H1 (cell line): ENCODE measurements around the gene CACNA1E.

Experiments used
- CHD1 ChIP-seq: IDR thresholded peaks from 2 replicates; pipeline ENCODE4 v1.6.1; 2012; ENCODE audit warnings: low read depth, low read length, improper control_type of control experiment
- CTCF ChIP-seq, 3 experiments: IDR thresholded peaks; 1 replicate in 2 of 3; 2 replicates in 1 of 3; pipeline versions ENCODE4 v1.5.1 to v1.6.1; 2011; ENCODE audit warnings: low read length in 3 of 3, mild to moderate bottlenecking in 3 of 3, inconsistent platforms in 2 of 3, low read depth in 1 of 3, moderate library complexity in 1 of 3; ENCODE audit not compliant: insufficient read depth in 1 of 3; ENCODE audit errors: control extremely low read depth in 1 of 3
- E2F6 ChIP-seq: IDR thresholded peaks from 2 replicates; pipeline ENCODE4 v1.6.1; 2012; ENCODE audit warnings: inconsistent platforms
- EP300 ChIP-seq, 2 experiments: IDR thresholded peaks; 1 replicate in 1 of 2; 2 replicates in 1 of 2; pipeline ENCODE4 v1.6.1; 2011 to 2012; ENCODE audit warnings: low read depth in 2 of 2, low read length in 2 of 2, mild to moderate bottlenecking in 2 of 2, borderline replicate concordance in 1 of 2, inconsistent platforms in 1 of 2, moderate library complexity in 1 of 2
- FOSL1 ChIP-seq: IDR thresholded peaks from 2 replicates; pipeline ENCODE4 v1.6.1; 2011; ENCODE audit warnings: mild to moderate bottlenecking, low read depth, low read length, moderate library complexity; ENCODE audit not compliant: insufficient read depth
- GTF2F1 ChIP-seq: IDR thresholded peaks from 2 replicates; pipeline ENCODE4 v1.6.1; 2012; ENCODE audit warnings: low read depth, low read length, improper control_type of control experiment, borderline replicate concordance
- HDAC2 ChIP-seq, 2 experiments: fragments of 300-600 bp in 1 of 2; sonication (generic) in 1 of 2; IDR thresholded peaks; 2 replicates each; pipeline ENCODE4 v1.6.1; 2011 to 2012; ENCODE audit warnings: low read depth in 2 of 2, low read length in 2 of 2, mild to moderate bottlenecking in 2 of 2, moderate library complexity in 2 of 2, borderline replicate concordance in 1 of 2, inconsistent platforms in 1 of 2
- MAX ChIP-seq: IDR thresholded peaks from 2 replicates; pipeline ENCODE4 v1.6.1; 2012; ENCODE audit warnings: inconsistent platforms
- POLR2A ChIP-seq, 2 experiments: IDR thresholded peaks; 1 replicate in 1 of 2; 2 replicates in 1 of 2; pipeline ENCODE4 v1.6.1; 2011; ENCODE audit warnings: low read depth in 2 of 2, low read length in 2 of 2, mild to moderate bottlenecking in 2 of 2; ENCODE audit errors: control extremely low read depth in 1 of 2
- RAD21 ChIP-seq, 2 experiments: IDR thresholded peaks in 1 of 2; conservative IDR thresholded peaks in 1 of 2; 2 replicates each; pipeline ENCODE4 v1.6.1; 2011; ENCODE audit warnings: low read depth in 2 of 2, low read length in 2 of 2, improper control_type of control experiment in 1 of 2, inconsistent platforms in 1 of 2, mild to moderate bottlenecking in 1 of 2, moderate library complexity in 1 of 2
- RBBP5 ChIP-seq: IDR thresholded peaks from 2 replicates; pipeline ENCODE4 v1.7.1; 2012; ENCODE audit warnings: low read depth, mild to moderate bottlenecking, inconsistent platforms, low read length, moderate library complexity, borderline replicate concordance
- SIN3A ChIP-seq, 2 experiments: IDR thresholded peaks in 1 of 2; conservative IDR thresholded peaks in 1 of 2; 2 replicates each; pipeline ENCODE4 v1.6.1; 2011 to 2012; ENCODE audit warnings: low read length in 2 of 2, improper control_type of control experiment in 1 of 2, low read depth in 1 of 2, mild to moderate bottlenecking in 1 of 2
- SIRT6 ChIP-seq: IDR thresholded peaks from one replicate; pipeline ENCODE4 v1.7.1; 2012; ENCODE audit warnings: low read length, inconsistent platforms
- YY1 ChIP-seq: IDR thresholded peaks from 2 replicates; pipeline ENCODE4 v1.6.1; 2011; ENCODE audit warnings: low read depth, mild to moderate bottlenecking, low read length

- no peak for TF ChIP-seq CTCF (IDR thresholded peaks at IDR 0.05; ENCODE audit: control extremely low read depth in 1 of 3, insufficient read depth in 1 of 3, low read depth in 1 of 3, low read length in 3 of 3)
- no peak for TF ChIP-seq HDAC2 (IDR thresholded peaks at IDR 0.05; ENCODE audit: borderline replicate concordance in 1 of 2, low read depth in 2 of 2, low read length in 2 of 2)
- TF ChIP-seq GTF2F1: no peak
- no peak for TF ChIP-seq RAD21 (IDR thresholded peaks at IDR 0.05 in 1 of 2, conservative IDR thresholded peaks at IDR 0.05 in 1 of 2; ENCODE audit: low read depth in 2 of 2, low read length in 2 of 2)
- no peak for TF ChIP-seq CHD1
- TF ChIP-seq SIN3A (conservative IDR thresholded peaks at IDR 0.05 in 1 of 2, IDR thresholded peaks at IDR 0.05 in 1 of 2; ENCODE audit: low read depth in 1 of 2, low read length in 2 of 2): no peak
- TF ChIP-seq MAX: no peak
- no peak for TF ChIP-seq RBBP5
- no peak for TF ChIP-seq FOSL1
- no peak for TF ChIP-seq E2F6
- no peak for TF ChIP-seq EP300 (IDR thresholded peaks at IDR 0.05; ENCODE audit: borderline replicate concordance in 1 of 2, low read depth in 2 of 2, low read length in 2 of 2)
- no peak for TF ChIP-seq POLR2A (IDR thresholded peaks at IDR 0.05; ENCODE audit: control extremely low read depth in 1 of 2, low read depth in 2 of 2, low read length in 2 of 2)
- no peak for TF ChIP-seq SIRT6
- TF ChIP-seq YY1: no peak
Measured at GRCh38 chr1:181778640-181779260, 295.4 kb downstream of the CACNA1E start.
